Parathyroid adenoma (tissue), 2 donors: ENCODE data around the gene SYNGR2.

Source experiments
- H2AFZ ChIP-seq: fragments of 300-600 bp; sonication (generic); one replicate; pipeline ENCODE4 v1.7.0; 2017; ENCODE audit warnings: antibody characterized with exemption, mild to moderate bottlenecking
- H3K27ac ChIP-seq: fragments of 300-600 bp; sonication (generic); one replicate; pipeline ENCODE4 v1.7.0; 2017
- H3K27me3 ChIP-seq: fragments of 300-600 bp; sonication (generic); one replicate; pipeline ENCODE4 v1.7.0; 2017; ENCODE audit warnings: low read length; ENCODE audit not compliant: control insufficient read depth, insufficient read depth
- H3K36me3 ChIP-seq: fragments of 300-600 bp; sonication (generic); one replicate; pipeline ENCODE4 v1.7.0; 2017; ENCODE audit warnings: low read length; ENCODE audit not compliant: control insufficient read depth, insufficient read depth
- H3K4me1 ChIP-seq: fragments of 300-600 bp; sonication (generic); one replicate; pipeline ENCODE4 v1.7.0; 2017; ENCODE audit warnings: control low read depth
- H3K4me2 ChIP-seq: fragments of 300-600 bp; sonication (generic); one replicate; pipeline ENCODE4 v1.7.0; 2017; ENCODE audit warnings: low read length
- H3K4me3 ChIP-seq: fragments of 300-600 bp; sonication (generic); one replicate; pipeline ENCODE4 v1.7.0; 2017; ENCODE audit warnings: low read depth, low read length
- H3K79me2 ChIP-seq: fragments of 300-600 bp; sonication (generic); one replicate; pipeline ENCODE4 v1.7.0; 2017; ENCODE audit warnings: control low read depth
- H3K9ac ChIP-seq: fragments of 300-600 bp; sonication (generic); one replicate; pipeline ENCODE4 v1.7.0; 2017; ENCODE audit warnings: mild to moderate bottlenecking
- H3K9me3 ChIP-seq: fragments of 300-600 bp; sonication (generic); one replicate; pipeline ENCODE4 v1.7.0; 2017; ENCODE audit warnings: low read length; ENCODE audit not compliant: control insufficient read depth
- TF ChIP-seq, protein P1 (sequence below): fragments of 300-600 bp; sonication (generic); IDR thresholded peaks from one replicate; pipeline ENCODE4 v1.7.0; 2017; ENCODE audit warnings: antibody characterized with exemption, mild to moderate bottlenecking
- donor health status: primary hyperparathyroidism.

Gene SYNGR2

DNA sequence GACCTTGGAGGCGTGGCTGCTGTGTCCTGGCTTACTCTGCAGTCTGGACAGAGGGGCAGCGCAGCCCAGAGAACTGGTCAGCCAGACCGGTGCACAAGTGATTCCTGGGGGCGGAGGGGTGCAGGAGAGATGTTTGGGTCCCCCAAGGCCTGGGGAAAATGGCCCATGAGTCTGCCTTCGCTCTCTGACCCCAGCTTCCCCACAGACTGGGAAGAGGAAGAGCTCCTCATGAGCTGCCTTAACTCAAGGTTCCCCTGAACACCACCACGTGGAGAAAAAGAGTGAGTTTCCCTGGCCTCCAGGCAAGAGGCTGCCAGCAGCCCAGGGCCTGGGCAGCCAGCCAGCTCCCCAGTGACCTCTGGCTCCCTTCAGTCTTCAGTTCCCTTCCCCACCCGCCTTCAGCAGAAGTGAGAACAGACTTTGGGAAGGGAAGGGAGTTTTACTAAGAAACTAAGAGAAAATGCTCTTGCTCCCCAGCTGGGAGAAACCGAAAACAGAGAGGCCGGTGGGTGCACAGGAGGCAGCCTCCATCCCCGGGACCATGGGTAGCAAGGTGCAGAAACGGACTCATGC lies 24.1 kb upstream of the SYNGR2 start:
- no peaks in the 10 kb centered on the region for H3K4me1 ChIP-seq
- no peaks in the 10 kb centered on the region for H3K27me3 ChIP-seq
- no peak overlapping the region for H3K27ac ChIP-seq
- no peaks in the 10 kb centered on the region for H3K9me3 ChIP-seq
- TF ChIP-seq, protein P1, sequence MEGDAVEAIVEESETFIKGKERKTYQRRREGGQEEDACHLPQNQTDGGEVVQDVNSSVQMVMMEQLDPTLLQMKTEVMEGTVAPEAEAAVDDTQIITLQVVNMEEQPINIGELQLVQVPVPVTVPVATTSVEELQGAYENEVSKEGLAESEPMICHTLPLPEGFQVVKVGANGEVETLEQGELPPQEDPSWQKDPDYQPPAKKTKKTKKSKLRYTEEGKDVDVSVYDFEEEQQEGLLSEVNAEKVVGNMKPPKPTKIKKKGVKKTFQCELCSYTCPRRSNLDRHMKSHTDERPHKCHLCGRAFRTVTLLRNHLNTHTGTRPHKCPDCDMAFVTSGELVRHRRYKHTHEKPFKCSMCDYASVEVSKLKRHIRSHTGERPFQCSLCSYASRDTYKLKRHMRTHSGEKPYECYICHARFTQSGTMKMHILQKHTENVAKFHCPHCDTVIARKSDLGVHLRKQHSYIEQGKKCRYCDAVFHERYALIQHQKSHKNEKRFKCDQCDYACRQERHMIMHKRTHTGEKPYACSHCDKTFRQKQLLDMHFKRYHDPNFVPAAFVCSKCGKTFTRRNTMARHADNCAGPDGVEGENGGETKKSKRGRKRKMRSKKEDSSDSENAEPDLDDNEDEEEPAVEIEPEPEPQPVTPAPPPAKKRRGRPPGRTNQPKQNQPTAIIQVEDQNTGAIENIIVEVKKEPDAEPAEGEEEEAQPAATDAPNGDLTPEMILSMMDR = no peak
- H3K9ac ChIP-seq = no peak overlapping the region
- peak overlapping the region; percentile 9 for H3K4me2 ChIP-seq
- H3K79me2 ChIP-seq = no peaks in the 10 kb centered on the region
- no peak overlapping the region for H2AFZ ChIP-seq
- no peaks in the 10 kb centered on the region for H3K36me3 ChIP-seq
- H3K4me3 ChIP-seq = no peak overlapping the region

- peak overlapping the region; percentile 9 for H3K4me2 ChIP-seq
- H3K4me1 ChIP-seq = no peaks in the 10 kb centered on the region
- no peaks in the 10 kb centered on the region for H3K79me2 ChIP-seq
- no peak overlapping the region for H3K27ac ChIP-seq
- H3K27me3 ChIP-seq = no peaks in the 10 kb centered on the region
- H3K36me3 ChIP-seq = no peaks in the 10 kb centered on the region
- H3K4me3 ChIP-seq = no peak overlapping the region
- no peak overlapping the region for H2AFZ ChIP-seq
- TF ChIP-seq, protein P1 = no peak
- no peak overlapping the region for H3K9ac ChIP-seq
- no peaks in the 10 kb centered on the region for H3K9me3 ChIP-seq
Measured at GRCh38 chr17:78144736-78145641, 23.4 kb upstream of the SYNGR2 start.

GRCh38 chr17:78146471-78146869 lies 21.9 kb upstream of the SYNGR2 start:
- Histone ChIP-seq H3K9ac (no peak overlapping the region), H2AFZ (no peak overlapping the region), H3K36me3 (no peaks in the 10 kb centered on the region), H3K4me2 (no peak overlapping the region), H3K79me2 (no peaks in the 10 kb centered on the region), H3K4me3 (no peak overlapping the region), H3K27me3 (no peaks in the 10 kb centered on the region), H3K4me1 (no peaks in the 10 kb centered on the region), H3K27ac (no peak overlapping the region), H3K9me3 (no peaks in the 10 kb centered on the region)
- TF ChIP-seq, protein P1 = no peak

GRCh38 chr17:78146881-78147280 lies 21.5 kb upstream of the SYNGR2 start:
- H3K27ac ChIP-seq = no peak overlapping the region
- no peaks in the 10 kb centered on the region for H3K4me1 ChIP-seq
- H3K9me3 ChIP-seq = no peaks in the 10 kb centered on the region

More at GRCh38 chr17:78146881-78147280, 21.5 kb upstream of the SYNGR2 start:
- Histone ChIP-seq H3K4me2 (no peak overlapping the region), H3K9ac (no peak overlapping the region), H3K36me3 (no peaks in the 10 kb centered on the region), H3K79me2 (no peaks in the 10 kb centered on the region), H3K27me3 (no peaks in the 10 kb centered on the region), H2AFZ (no peak overlapping the region), H3K4me3 (no peak overlapping the region)
- TF ChIP-seq, protein P1 = no peak
